ENCODE results near the gene AFMID. TPM values are rescaled to one million over a fixed set of nuclear protein-coding genes. Genes with fewer than 3 reads are reported as not detected.
"Not testable (repeated sequence)": the region's sequence is repeated elsewhere in the genome, so short reads cannot be mapped to it uniquely, and the experiment has no call there.

AFMID gene
- total and polyA plus RNA-seq, 9 of the 15 experiments (the other 6 are each of a cell fraction or from before 2014, with no cell fraction given) = 62.1 to 188 (median 74.4) TPM

DNA sequence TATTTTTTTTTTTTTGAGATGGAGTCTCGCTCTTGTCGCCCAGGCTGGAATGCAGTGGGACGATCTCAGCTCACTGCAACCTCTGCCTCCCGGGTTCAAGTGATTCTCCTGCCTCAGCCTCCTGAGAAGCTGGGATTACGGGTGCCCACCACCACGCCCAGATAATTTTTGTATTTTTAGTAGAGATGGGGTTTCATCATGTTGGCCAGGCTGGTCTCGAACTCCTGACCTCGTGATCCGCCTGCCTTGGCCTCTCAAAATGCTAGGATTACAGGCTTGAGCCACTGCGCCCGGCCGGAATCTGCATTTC, 66.4 kb downstream of the AFMID start:
- H3K4me2 ChIP-seq (ENCODE audit: insufficient read depth, low read length) = peak overlapping the region; percentile 88
- DNase-seq (ENCODE audit: extremely low read depth in 1 of 4, low spot score in 3 of 4); H3K9me3 ChIP-seq (replicated peaks; ENCODE audit: control insufficient read depth, insufficient read depth, low read depth, low read length); H3K27me3 ChIP-seq (ENCODE audit: control insufficient read depth in 2 of 2, insufficient read depth in 2 of 2, low read length in 2 of 2); H3K9me1 ChIP-seq (ENCODE audit: control insufficient read depth, insufficient read depth, low read length); POLR2A ChIA-PET; in situ Hi-C loops (cut with MboI); ATAC-seq; FAIRE-seq; BruUV-seq (replicated peaks); H4K20me1 ChIP-seq (replicated peaks; ENCODE audit: control insufficient read depth, insufficient read depth, low read length); H3K36me3 ChIP-seq (ENCODE audit: control insufficient read depth, insufficient read depth, low read length): not testable (repeated sequence)
- H2AFZ ChIP-seq (ENCODE audit: low read depth, low read length) = peak overlapping the region; percentile 86
- intact Hi-C loops (cut with micrococcal nuclease) = loop anchor here (2.0 kb wide), 1 partner anchor 169 kb away; no protein-coding TSS in a partner anchor
- H3K4me3 ChIP-seq = peak overlapping the region; percentile 83
- peak overlapping the region; percentile 86 to 96 for H3K9ac ChIP-seq (ENCODE audit: insufficient read depth in 1 of 2, low read depth in 2 of 2, low read length in 2 of 2)
- peak overlapping the region; percentile 91 for H3K27ac ChIP-seq (ENCODE audit: extremely low read depth, low read depth, low read length)
- H3K79me2 ChIP-seq (ENCODE audit: control insufficient read depth, insufficient read depth, low read length) = peaks cover 25% of the 10 kb centered on the region
- 0 out of 2 replicates have a peak, but pooled peaks have one; percentile 13 for TF ChIP-seq ARID1B (IDR thresholded peaks at IDR 0.05)
- TF ChIP-seq CEBPG (CRISPR knock-in tag; IDR thresholded peaks at IDR 0.05) = peak; percentile 62; the same call in 1 of the 2 replicates
- 0 out of 4 replicates have a peak, but pooled peaks of 1 of the 2 experiments have one; percentile 22 for TF ChIP-seq CEBPG (tag; conservative IDR thresholded peaks at IDR 0.05 in 1 of 2, IDR thresholded peaks at IDR 0.05 in 1 of 2)
- TF ChIP-seq ADNP (tag; IDR thresholded peaks at IDR 0.05) = peak; percentile 59; the same call in 1 of the 2 replicates
- 0 out of 2 replicates have a peak, but pooled peaks have one; percentile 5 for TF ChIP-seq LCOR (CRISPR knock-in tag; IDR thresholded peaks at IDR 0.05)
- TF ChIP-seq BCOR (IDR thresholded peaks at IDR 0.05) = peak; percentile 51; the same call in 1 of the 2 replicates
- H3K4me1 ChIP-seq (replicated peaks in 1 of 2; ENCODE audit: control insufficient read depth in 2 of 2, insufficient read depth in 2 of 2, low read length in 2 of 2) = peaks cover 50 to 99% of the 10 kb centered on the region in 2 experiments
- CTCF ChIA-PET (ENCODE audit: low intra/inter-chr PET ratio) = interaction anchor here (1.0 kb wide), 1 partner anchor 10 kb away, joined by 3 read pairs; no protein-coding TSS in a partner anchor
- WGBS (ENCODE audit: insufficient coverage, low coverage, missing lambda C conversion rate) = 56% methylated on average over 10 of the region's 12 CpGs
